HG03558 (cell line): ENCODE measurements around the gene MARF1.
"Not testable (repeated sequence)": the region's sequence is repeated elsewhere in the genome, so short reads cannot be mapped to it uniquely, and the experiment has no call there.

Source experiments
- ATAC-seq: cut with Tn5 transposase; IDR thresholded peaks from one replicate; pipeline ENCODE4 v1.9.1; 2021; ENCODE audit warnings: moderate number of reproducible peaks; ENCODE audit not compliant: unreplicated experiment; ENCODE audit errors: extremely low read depth

MARF1 gene

DNA sequence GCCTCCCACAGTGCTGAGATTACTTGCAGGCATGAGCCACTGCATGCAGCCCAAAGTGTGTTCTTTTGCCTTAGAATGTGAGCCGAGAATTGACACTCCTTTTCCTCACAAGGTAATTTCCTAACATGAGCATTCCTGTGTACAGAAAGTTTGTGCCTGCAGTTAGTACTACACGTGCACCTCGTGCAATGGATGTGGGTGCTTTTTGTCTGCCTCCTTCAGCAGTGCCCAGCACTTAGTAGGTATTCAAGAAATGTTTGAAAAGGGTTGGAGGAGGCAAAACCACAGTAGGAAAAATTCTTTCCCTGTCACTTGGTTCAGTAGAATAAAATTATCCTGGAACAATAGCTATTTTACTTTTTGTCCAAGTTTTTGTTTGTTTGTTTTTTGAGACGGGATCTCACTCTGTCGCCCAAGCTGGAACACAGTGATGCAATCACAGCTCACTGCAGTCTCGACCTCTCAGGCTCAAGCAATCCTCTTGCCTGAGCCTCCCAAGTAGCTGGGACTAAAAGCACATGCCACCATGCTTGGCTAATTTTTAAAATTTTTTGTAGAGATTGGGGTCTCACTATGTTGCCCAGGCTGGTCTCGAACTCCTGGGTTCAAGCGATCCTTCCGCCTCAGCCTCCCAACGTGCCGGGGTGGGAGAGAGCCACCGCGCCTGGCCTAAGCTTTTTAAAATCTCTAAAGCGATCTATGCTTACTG lies 9.5 kb upstream of the MARF1 start:
- ATAC-seq = no peak

- ATAC-seq = no peak
These were observed 7.8 kb upstream of the MARF1 start for GRCh38 chr16:15650698-15651171.

- ATAC-seq = peak; percentile 51
These were observed 7.2 kb upstream of the MARF1 start, which contains the start of gene NDE1 for GRCh38 chr16:15650019-15650697. NDE1 (plus strand) TSS chr16:15650245; CDS start chr16:15664779, 14,534 bp downstream.

- ATAC-seq = no peak
These were observed 6.7 kb upstream of the MARF1 start for GRCh38 chr16:15649727-15650018.

DNA sequence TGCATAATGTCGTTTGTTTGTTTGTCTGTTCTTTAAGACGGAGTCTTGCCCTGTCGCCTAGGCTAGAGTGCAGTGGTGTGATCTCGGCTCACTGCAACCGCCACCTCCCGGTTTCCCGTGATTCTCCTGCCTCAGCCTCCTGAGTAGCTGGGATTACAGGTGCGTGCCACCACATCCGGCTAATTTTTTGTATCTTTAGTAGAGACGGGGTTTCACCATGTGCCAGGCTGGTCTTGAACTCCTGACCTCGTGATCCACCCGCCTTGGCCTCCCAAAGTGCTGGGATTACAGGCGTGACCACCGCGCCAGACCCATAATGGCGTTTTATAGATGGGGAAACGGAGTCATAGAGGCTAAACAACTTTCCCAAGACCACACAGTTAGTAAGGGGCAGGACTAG lies 6.4 kb upstream of the MARF1 start:
- ATAC-seq = not testable (repeated sequence)

GRCh38 chr16:15648135-15648730 lies 5.3 kb upstream of the MARF1 start:
- no peak for ATAC-seq

DNA sequence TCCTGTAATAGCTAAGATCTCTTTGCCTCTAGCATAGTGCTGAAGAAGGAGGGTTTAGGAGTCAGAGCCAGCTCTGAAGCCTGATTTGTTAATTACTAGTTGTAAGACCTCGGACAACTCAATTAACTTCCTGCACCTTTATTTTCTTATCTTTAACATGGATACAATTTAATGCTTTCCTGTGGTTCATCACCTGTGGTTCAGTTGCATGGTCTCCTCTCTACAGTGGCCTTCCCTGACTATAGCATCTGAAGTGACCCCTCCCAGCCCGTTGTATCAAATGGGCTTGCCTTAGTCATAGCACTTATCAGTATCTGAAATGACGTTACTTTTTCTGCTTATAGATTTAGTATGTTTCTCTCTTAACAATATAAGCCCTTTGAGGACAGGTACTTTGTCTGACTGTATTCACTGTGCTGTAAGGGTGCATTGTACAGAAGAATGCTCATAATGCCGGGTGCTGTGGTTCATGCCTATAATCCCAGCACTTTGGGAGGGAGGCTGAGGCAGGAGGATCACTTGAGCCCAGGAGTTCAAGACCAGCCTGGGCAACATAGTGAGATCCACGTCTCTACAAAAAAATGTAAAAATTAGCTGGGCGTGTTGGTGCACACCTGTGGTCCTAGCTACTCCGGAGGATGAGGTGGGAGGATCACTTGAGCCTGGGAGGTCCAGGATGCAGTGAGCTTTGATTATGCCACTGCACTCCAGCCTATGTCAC lies 4.5 kb upstream of the MARF1 start:
- no peak for ATAC-seq

- ATAC-seq = not testable (repeated sequence)
These were observed 3.8 kb upstream of the MARF1 start for GRCh38 chr16:15646557-15647293.

- ATAC-seq = not testable (repeated sequence)
These were observed 2.1 kb upstream of the MARF1 start for GRCh38 chr16:15644962-15645465.

DNA sequence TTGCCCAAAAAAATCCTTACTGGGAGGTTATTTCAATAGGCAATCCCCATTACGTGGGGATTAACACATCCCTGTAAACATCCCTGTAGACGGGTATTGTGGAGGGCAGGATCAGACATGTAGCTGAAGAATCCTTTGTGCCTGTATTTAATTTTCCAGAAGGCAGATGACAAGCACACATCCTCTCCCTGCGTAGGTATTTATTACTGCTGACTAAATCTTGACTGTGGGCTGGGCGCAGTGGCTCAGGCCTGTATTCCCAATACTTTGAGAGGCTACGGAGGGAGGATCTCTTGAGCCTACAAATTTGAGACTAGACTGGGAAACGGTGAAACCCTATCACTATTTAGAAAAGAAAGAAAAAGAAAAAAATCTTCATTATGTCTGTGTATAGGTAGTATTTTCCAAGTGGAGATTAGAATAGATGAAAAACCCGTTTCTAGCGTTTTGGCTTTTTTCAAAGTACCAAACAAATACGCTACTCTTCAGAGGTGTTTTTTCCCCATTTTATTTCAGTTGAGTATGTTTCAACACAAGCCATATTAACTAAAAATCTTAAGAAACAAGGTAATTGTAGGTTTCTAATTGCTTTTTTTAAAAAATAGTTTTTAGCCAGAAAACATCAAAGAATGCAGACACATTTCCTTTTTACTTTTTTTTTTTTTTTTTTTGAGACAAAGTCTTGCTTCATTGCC lies 1.5 kb upstream of the MARF1 start:
- no peak for ATAC-seq

- ATAC-seq = no peak
These were observed 944 bp upstream of the MARF1 start for GRCh38 chr16:15643946-15644250.

DNA sequence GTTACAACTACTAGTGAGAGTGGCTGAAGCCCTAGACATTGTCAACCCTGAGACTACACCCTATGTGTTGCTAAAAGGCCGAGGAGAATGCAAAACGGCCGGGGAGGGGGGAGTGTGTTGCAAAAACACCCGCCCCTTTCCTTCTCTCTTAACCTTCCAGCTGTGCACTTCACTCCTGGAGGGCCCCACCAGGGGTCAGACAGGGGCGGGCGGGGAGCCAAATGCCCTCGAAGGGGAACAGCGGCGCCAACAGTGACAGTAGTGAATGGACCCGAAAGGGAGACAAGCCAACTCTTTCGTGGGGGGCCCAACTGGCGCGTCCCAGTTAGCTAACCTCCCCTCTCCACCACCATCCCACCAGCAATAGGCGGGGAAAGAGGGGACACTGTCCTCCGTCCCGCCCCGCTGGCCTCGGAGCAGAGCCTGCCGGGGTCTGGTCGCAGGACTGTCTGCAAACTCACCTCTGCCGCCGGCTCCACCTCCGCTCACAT lies 352 bp downstream of the MARF1 start:
- peak; percentile 29 for ATAC-seq

DNA sequence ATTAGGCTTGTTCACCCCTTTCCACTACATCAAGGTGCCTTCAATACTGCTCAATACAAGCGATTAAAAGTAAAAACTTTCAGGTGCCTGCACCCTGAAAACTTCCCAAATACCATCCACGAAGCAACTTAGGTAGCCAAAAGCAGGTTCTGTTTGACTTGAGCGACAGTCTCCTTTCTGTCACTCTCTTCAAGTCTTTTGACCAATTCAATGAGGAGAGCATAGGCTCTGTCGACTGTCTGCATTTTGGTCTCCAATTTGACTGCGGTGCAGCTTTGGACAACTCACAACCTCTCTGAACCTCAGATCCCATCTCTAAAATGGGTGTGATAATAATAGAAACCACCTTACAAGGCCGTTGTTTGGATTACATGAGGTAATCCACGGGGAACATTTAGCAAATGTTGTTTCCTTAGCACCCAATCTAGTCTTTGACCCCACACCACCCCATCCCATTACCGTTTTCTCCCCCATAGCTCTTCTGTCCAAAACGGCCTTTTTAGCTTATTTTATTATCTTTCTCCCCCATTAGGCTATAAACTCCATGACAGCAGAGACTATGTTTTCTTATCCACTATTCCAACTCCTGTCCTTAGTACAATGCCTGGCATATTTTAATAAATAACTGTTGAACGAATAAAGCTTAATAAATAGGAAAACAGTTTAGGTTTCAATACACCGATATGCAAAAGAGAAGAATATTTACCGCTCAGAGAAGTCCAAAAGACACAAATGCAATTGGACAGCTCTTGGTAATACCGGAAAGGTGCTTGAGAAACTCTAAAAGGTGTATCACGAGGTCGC lies 999 bp downstream of the MARF1 start:
- no peak for ATAC-seq

- ATAC-seq = no peak
These were observed 2.0 kb downstream of the MARF1 start for GRCh38 chr16:15640966-15641365.

- no peak for ATAC-seq
These were observed 3.8 kb downstream of the MARF1 start for GRCh38 chr16:15639061-15639568.

- no peak for ATAC-seq
These were observed 6.5 kb downstream of the MARF1 start for GRCh38 chr16:15636392-15636873.

DNA sequence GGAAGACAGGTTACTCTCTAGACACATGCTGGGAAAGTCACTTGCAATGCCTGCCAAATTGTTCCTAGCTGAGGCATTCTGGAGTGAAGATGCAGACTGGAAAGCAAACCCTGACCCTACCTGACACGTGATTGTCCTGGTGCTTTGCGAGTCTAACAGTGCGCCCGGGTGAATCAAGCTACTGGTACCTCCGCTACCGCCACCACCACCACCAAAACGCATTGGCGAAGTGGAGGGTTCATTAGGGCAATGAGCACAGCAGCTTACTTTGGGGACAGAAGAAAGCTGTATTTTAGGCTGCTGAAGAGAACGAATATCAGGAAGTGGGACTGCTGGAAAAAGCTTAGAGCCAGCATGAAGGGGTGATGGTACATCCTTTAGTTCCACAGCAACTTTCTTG lies 7.0 kb downstream of the MARF1 start:
- ATAC-seq = no peak

DNA sequence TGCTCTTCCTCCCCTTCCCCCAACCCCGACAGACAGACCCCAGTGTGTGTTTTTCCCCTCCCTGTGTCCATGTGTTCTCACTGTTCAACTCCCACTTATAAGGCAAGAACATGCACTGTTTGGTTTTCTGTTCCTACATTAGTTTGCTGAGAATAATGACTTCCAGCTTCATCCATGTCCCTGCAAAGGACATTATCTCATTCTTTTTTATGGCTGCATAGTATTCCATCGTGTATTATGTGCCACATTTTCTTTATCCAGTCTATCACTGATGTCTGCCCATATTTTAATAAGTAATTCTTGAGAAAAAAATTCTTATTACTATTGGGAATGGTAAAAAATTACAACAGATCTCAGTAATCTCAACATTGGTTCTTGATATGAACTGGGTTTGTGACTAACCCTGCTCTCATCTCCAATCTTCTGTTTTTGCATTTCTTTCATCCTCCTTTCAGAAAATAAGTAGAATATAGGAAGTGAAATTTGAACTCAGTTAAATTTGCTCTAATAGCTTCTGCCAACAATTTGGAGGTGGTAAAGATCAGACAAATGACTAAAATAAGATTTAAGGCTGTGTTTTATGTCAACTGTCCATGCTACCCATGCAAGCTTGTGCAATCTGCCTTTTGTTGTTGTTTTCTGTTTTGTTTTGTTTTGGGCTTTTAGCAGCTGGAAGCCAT lies 11.1 kb downstream of the MARF1 start:
- ATAC-seq = no peak
